HT1080 (cell line): ENCODE data around the gene LRRTM4. TPM values are rescaled to one million over a fixed set of nuclear protein-coding genes. Genes with fewer than 3 reads are reported as not detected.
"Not testable (repeated sequence)": the region's sequence is repeated elsewhere in the genome, so short reads cannot be mapped to it uniquely, and the experiment has no call there.

Experiments
- DNase-seq: peaks from one replicate; pipeline ENCODE4 v3.0.0-alpha.2; 2015; ENCODE audit warnings: low read depth
- total RNA-seq: library from RNA; depleted of rRNA; stranded (reverse); fragments of >200 nt; shearing (Covaris generic); gene quantifications from 2 replicates; pipeline ENCODE4 v1.2.3, GENCODE V29; 2014

LRRTM4 gene
- total RNA-seq, 1 experiment from 2014 or later, result 0.03 TPM

GRCh38 chr2:77087987-77088414, 434.2 kb downstream of the LRRTM4 start:
- DNase-seq, result no peak

- no peak for DNase-seq
Measured at GRCh38 chr2:77086478-77086877, 435.7 kb downstream of the LRRTM4 start.

GRCh38 chr2:77086051-77086450, 436.1 kb downstream of the LRRTM4 start:
- no peak for DNase-seq

GRCh38 chr2:77085561-77085960, 436.6 kb downstream of the LRRTM4 start:
- DNase-seq, result no peak

- no peak for DNase-seq
Measured at GRCh38 chr2:77081597-77081996, 440.6 kb downstream of the LRRTM4 start.

- DNase-seq, result no peak
Measured at GRCh38 chr2:77064324-77064723, 457.9 kb downstream of the LRRTM4 start.

GRCh38 chr2:77054938-77055337, 467.2 kb downstream of the LRRTM4 start:
- DNase-seq, result peak; percentile 23

- no peak for DNase-seq
Measured at GRCh38 chr2:77046339-77046738, 475.8 kb downstream of the LRRTM4 start.

GRCh38 chr2:77045456-77045855, 476.7 kb downstream of the LRRTM4 start:
- not testable (repeated sequence) for DNase-seq

- no peak for DNase-seq
Measured at GRCh38 chr2:77034445-77034844, 487.7 kb downstream of the LRRTM4 start.

- DNase-seq, result not testable (repeated sequence)
Measured at GRCh38 chr2:77029237-77029636, 492.9 kb downstream of the LRRTM4 start.

GRCh38 chr2:77028032-77028600, 494.1 kb downstream of the LRRTM4 start:
- no peak for DNase-seq

GRCh38 chr2:77025714-77026113, 496.5 kb downstream of the LRRTM4 start:
- DNase-seq, result no peak

- no peak for DNase-seq
Measured at GRCh38 chr2:77021161-77021560, 501.0 kb downstream of the LRRTM4 start.

GRCh38 chr2:77018219-77018618, 504.0 kb downstream of the LRRTM4 start:
- DNase-seq, result no peak

- DNase-seq, result no peak
Measured at GRCh38 chr2:77017355-77017745, 504.8 kb downstream of the LRRTM4 start.

- no peak for DNase-seq
Measured at GRCh38 chr2:77016443-77017354, 505.5 kb downstream of the LRRTM4 start.

- DNase-seq, result no peak
Measured at GRCh38 chr2:77013953-77014352, 508.2 kb downstream of the LRRTM4 start.

- DNase-seq, result no peak
Measured at GRCh38 chr2:77013457-77013856, 508.7 kb downstream of the LRRTM4 start.

- DNase-seq, result peak; percentile 61
Measured at GRCh38 chr2:77009307-77009706, 512.9 kb downstream of the LRRTM4 start.

GRCh38 chr2:77008853-77009252, 513.3 kb downstream of the LRRTM4 start:
- DNase-seq, result no peak

GRCh38 chr2:77007686-77008085, 514.5 kb downstream of the LRRTM4 start:
- DNase-seq, result no peak

- DNase-seq, result no peak
Measured at GRCh38 chr2:77005522-77005921, 516.7 kb downstream of the LRRTM4 start.
